GM19468 (cell line): ENCODE measurements around the gene IFNGR1.

Experiments used
- ATAC-seq: cut with Tn5 transposase; IDR thresholded peaks from one replicate; pipeline ENCODE4 v1.9.1; 2021; ENCODE audit warnings: mild to moderate bottlenecking, moderate library complexity, moderate number of reproducible peaks; ENCODE audit not compliant: unreplicated experiment; ENCODE audit errors: extremely low read depth

IFNGR1 gene

GRCh38 chr6:137160763-137161162 lies 58.4 kb downstream of the IFNGR1 start:
- ATAC-seq: no peak

GRCh38 chr6:137159912-137160311 lies 59.3 kb downstream of the IFNGR1 start:
- ATAC-seq: no peak

- no peak for ATAC-seq
These were observed 61.6 kb downstream of the IFNGR1 start for GRCh38 chr6:137157601-137158000.

GRCh38 chr6:137156650-137157049 lies 62.5 kb downstream of the IFNGR1 start:
- no peak for ATAC-seq

GRCh38 chr6:137155830-137156229 lies 63.4 kb downstream of the IFNGR1 start:
- no peak for ATAC-seq

- ATAC-seq: no peak
These were observed 69.1 kb downstream of the IFNGR1 start for GRCh38 chr6:137150072-137150471.

GRCh38 chr6:137149035-137149393 lies 70.2 kb downstream of the IFNGR1 start:
- no peak for ATAC-seq

- no peak for ATAC-seq
These were observed 70.7 kb downstream of the IFNGR1 start for GRCh38 chr6:137148306-137149034.
